Thyroid gland (tissue), 4 donors: ENCODE data around the gene TMEM52. TPM values are rescaled to one million over a fixed set of nuclear protein-coding genes. Genes with fewer than 3 reads are reported as not detected.

Experiments used
- DNase-seq, 2 donors: peaks; one replicate each; pipeline ENCODE4 v3.0.0-alpha.2; 2019
- H3K27ac ChIP-seq, 3 donors: fragments of 200-600 bp; sonication (generic); 1 replicate in 2 of 3; 2 replicates in 1 of 3; pipeline ENCODE4 v1.5.1; 2016 to 2019; ENCODE audit warnings: mild to moderate bottlenecking in 1 of 3, moderate library complexity in 1 of 3
- H3K27me3 ChIP-seq: fragments of 200-600 bp; sonication (generic); one replicate; pipeline ENCODE4 v1.5.1; 2019
- H3K36me3 ChIP-seq, 2 donors: fragments of 200-600 bp; sonication (generic); one replicate each; pipeline ENCODE4 v1.5.1; 2016 to 2019
- H3K4me1 ChIP-seq, 2 donors: fragments of 200-600 bp; sonication (generic); one replicate each; pipeline ENCODE4 v1.5.1; 2017 to 2019
- H3K4me3 ChIP-seq, 3 donors: fragments of 200-600 bp; sonication (generic); replicated peaks in 1 of 3; 1 replicate in 2 of 3; 2 replicates in 1 of 3; pipeline ENCODE4 v1.5.1; 2016; ENCODE audit warnings: mild to moderate bottlenecking in 1 of 3
- H3K9me3 ChIP-seq: fragments of 200-600 bp; sonication (generic); one replicate; pipeline ENCODE4 v1.5.1; 2017
- POLR2A ChIP-seq, 2 donors: fragments of 450-650 bp; IDR thresholded peaks; one replicate each; pipeline ENCODE4 v1.6.1; 2017; ENCODE audit warnings: antibody characterized with exemption in 2 of 2, mild to moderate bottlenecking in 2 of 2, moderate library complexity in 1 of 2
- WGBS, 2 donors: methylation state at CpG; one replicate each; pipeline ENCODE4 v1.1.5; 2017; 5-methylcytosine and 5-hydroxymethylcytosine counted together
- intact Hi-C: fragments of 100-400 bp; cut with DNase I; formaldehyde crosslinking; loops from one replicate; pipeline ENCODE4 v1.15.1; 2023
- total RNA-seq, 4 donors: library from RNA; depleted of rRNA; stranded (reverse); fragments of >200 nt; gene quantifications; one replicate each; pipeline ENCODE4 v1.2.3, GENCODE V29; 2016
- TF ChIP-seq, protein P1 (sequence below), 6 experiments: fragments of 200-600 bp in 3 of 6; fragments of 450-650 bp in 3 of 6; sonication (generic) in 3 of 6; IDR thresholded peaks; one replicate each; pipeline ENCODE4 v1.5.1; 2016 to 2019; ENCODE audit warnings: antibody characterized with exemption in 6 of 6, mild to moderate bottlenecking in 2 of 6, inconsistent platforms in 1 of 6, moderate library complexity in 1 of 6

TMEM52 gene
- total RNA-seq, 4 donors from 2014 or later: not detected

GRCh38 chr1:1954015-1954414 lies 34.9 kb upstream of the TMEM52 start:
- 90 to 91% methylated on average over 9 of the region's 9 CpGs for WGBS, 2 donors
- TF ChIP-seq, protein P1, sequence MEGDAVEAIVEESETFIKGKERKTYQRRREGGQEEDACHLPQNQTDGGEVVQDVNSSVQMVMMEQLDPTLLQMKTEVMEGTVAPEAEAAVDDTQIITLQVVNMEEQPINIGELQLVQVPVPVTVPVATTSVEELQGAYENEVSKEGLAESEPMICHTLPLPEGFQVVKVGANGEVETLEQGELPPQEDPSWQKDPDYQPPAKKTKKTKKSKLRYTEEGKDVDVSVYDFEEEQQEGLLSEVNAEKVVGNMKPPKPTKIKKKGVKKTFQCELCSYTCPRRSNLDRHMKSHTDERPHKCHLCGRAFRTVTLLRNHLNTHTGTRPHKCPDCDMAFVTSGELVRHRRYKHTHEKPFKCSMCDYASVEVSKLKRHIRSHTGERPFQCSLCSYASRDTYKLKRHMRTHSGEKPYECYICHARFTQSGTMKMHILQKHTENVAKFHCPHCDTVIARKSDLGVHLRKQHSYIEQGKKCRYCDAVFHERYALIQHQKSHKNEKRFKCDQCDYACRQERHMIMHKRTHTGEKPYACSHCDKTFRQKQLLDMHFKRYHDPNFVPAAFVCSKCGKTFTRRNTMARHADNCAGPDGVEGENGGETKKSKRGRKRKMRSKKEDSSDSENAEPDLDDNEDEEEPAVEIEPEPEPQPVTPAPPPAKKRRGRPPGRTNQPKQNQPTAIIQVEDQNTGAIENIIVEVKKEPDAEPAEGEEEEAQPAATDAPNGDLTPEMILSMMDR (IDR thresholded peaks at IDR 0.05): no peak
- TF ChIP-seq POLR2A (IDR thresholded peaks at IDR 0.05): no peak
- Histone ChIP-seq H3K36me3 (no peaks in the 10 kb centered on the region), H3K9me3 (no peaks in the 10 kb centered on the region), H3K4me1 (no peaks in the 10 kb centered on the region), H3K4me3 (no peak overlapping the region), H3K27me3 (no peaks in the 10 kb centered on the region), H3K27ac (no peak overlapping the region)
- intact Hi-C loops: no loop called here
- no peak for DNase-seq

GRCh38 chr1:1950940-1951339 lies 31.9 kb upstream of the TMEM52 start:
- Histone ChIP-seq H3K4me1 (peaks cover 7 to 16% of the 10 kb centered on the region in 2 donors), H3K27me3 (no peaks in the 10 kb centered on the region), H3K27ac (no peak overlapping the region), H3K4me3 (no peak overlapping the region), H3K9me3 (no peaks in the 10 kb centered on the region), H3K36me3 (no peaks in the 10 kb centered on the region)
- DNase-seq: no peak
- intact Hi-C loops: no loop called here
- WGBS, 2 donors: 86 to 87% methylated on average over 5 of the region's 5 CpGs
- TF ChIP-seq, protein P1 (IDR thresholded peaks at IDR 0.05): no peak
- TF ChIP-seq POLR2A (IDR thresholded peaks at IDR 0.05): no peak

DNA sequence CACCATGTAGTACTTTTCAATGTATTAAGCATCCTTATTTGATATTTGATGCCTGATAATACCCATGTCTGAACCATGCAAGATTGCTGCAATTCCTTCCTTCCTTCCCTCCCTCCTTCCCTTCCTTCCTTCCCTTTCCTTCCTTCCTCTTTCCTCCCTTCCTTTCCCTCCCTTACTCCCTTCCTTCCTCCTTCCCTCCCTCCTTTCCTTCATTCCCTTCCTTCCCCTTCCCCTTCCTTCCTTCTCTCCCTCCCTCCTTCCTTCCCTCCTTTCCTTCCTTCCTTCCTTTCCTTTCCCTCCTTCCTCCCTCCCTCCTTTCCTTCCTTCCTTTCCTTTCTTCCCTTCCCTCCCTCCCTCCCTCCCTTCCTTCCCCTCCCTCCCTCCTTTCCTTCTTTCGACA lies 29.7 kb upstream of the TMEM52 start:
- Histone ChIP-seq H3K9me3 (no peaks in the 10 kb centered on the region), H3K27me3 (no peaks in the 10 kb centered on the region), H3K36me3 (no peaks in the 10 kb centered on the region), H3K4me1 (peaks cover 10 to 21% of the 10 kb centered on the region in 2 donors), H3K4me3 (no peak overlapping the region), H3K27ac (no peak overlapping the region)
- 0 to 44% methylated on average over 1 of the region's 1 CpG for WGBS, 2 donors
- TF ChIP-seq, protein P1 (IDR thresholded peaks at IDR 0.05): no peak
- no peak for TF ChIP-seq POLR2A (IDR thresholded peaks at IDR 0.05)
- intact Hi-C loops: loop anchor here (5.0 kb wide), 1 partner anchor 99 kb away; no protein-coding TSS in a partner anchor
- DNase-seq: no peak

GRCh38 chr1:1947493-1947892 lies 28.4 kb upstream of the TMEM52 start:
- H3K36me3 ChIP-seq: no peaks in the 10 kb centered on the region
- H3K27me3 ChIP-seq: no peaks in the 10 kb centered on the region
- no peaks in the 10 kb centered on the region for H3K9me3 ChIP-seq
- H3K4me3 ChIP-seq: no peak overlapping the region
- DNase-seq: peak; percentile 69 to 81
- peaks cover 10 to 22% of the 10 kb centered on the region in 2 donors for H3K4me1 ChIP-seq
- TF ChIP-seq, protein P1 (IDR thresholded peaks at IDR 0.05): no peak
- no peak for TF ChIP-seq POLR2A (IDR thresholded peaks at IDR 0.05)
- intact Hi-C loops: loop anchor here (5.0 kb wide), 1 partner anchor 100 kb away; no protein-coding TSS in a partner anchor
- no peak overlapping the region for H3K27ac ChIP-seq
- WGBS, 2 donors: 15 to 58% methylated on average over 11 to 12 of the region's 14 CpGs

DNA sequence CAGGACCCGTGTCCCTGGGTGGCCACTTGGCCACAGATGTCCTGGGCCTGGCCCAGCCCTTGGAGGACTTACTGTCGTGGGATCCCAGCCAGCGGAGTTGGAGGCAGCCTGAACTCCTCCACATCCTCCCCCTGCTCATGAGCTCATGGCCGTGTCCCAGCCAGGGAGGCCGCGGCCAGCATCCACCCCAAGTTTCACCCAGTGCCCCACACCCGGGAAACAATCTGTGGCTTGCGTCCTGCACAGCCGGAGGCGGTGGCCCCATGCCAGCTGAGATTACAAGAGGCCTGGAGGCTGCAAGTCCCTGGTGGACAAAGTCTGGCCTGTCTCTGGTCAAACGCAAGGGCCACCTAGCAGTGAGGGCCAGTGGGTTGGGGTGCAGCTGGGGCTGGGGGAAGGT lies 27.5 kb upstream of the TMEM52 start:
- no peaks in the 10 kb centered on the region for H3K27me3 ChIP-seq
- H3K27ac ChIP-seq: no peak overlapping the region
- 0 to 50% methylated on average over 1 to 2 of the region's 11 CpGs for WGBS, 2 donors
- DNase-seq: peak; percentile 45 to 61
- H3K36me3 ChIP-seq: no peaks in the 10 kb centered on the region
- peaks cover 10 to 22% of the 10 kb centered on the region in 2 donors for H3K4me1 ChIP-seq
- intact Hi-C loops: loop anchor here (5.0 kb wide), 1 partner anchor 101 kb away; no protein-coding TSS in a partner anchor
- H3K4me3 ChIP-seq: no peak overlapping the region
- no peak for TF ChIP-seq POLR2A (IDR thresholded peaks at IDR 0.05)
- H3K9me3 ChIP-seq: no peaks in the 10 kb centered on the region
